ENCODE measurements around the gene ENDOG. TPM values are rescaled to one million over a fixed set of nuclear protein-coding genes. Genes with fewer than 3 reads are reported as not detected.

The ENDOG gene
- total and polyA plus RNA-seq, 2 experiments from 2014 or later = 21.4 to 26.7 TPM

DNA sequence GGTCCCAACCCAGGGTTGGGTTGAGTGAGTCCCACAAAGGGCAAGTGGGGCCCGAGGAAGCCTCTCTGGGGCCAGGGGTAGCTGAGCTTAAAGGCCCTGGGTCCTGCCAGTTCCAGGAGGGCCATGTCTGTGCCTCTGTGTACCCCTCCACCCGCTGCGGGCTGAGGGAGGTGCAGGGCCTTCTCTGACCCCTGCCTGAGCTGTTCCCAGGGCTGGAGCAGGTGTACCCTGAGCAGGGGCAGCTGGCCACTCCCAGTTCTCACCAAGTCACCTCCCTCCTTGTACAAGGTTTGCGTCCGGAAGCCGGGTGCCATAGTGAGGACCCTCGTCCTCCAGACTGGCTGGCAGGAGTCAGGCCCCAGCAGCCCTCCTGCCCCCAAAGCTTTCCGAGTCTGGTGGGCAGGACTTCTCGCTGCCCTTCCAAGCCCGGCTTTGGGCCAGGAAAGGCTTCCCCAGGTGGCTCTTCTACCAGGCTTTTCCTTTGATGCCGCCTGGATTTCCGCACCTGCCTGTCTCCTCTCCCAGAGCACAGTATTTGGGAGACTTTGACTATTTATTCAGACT, 9.2 kb upstream of the ENDOG start:
- DNase-seq = no peak
- H3K27ac ChIP-seq = no peak overlapping the region
- no peaks in the 10 kb centered on the region for H4K20me1 ChIP-seq (ENCODE audit: insufficient read depth)
- H3K4me1 ChIP-seq (ENCODE audit: insufficient read depth) = no peaks in the 10 kb centered on the region
- no peak overlapping the region for H3K4me3 ChIP-seq
- H3K79me2 ChIP-seq (ENCODE audit: insufficient read depth) = no peaks in the 10 kb centered on the region
- H3K4me2 ChIP-seq (ENCODE audit: unreplicated experiment) = no peak overlapping the region
- no peaks in the 10 kb centered on the region for H3K9me2 ChIP-seq (ENCODE audit: insufficient read depth)
- TF ChIP-seq EZH2phosphoT487 (IDR thresholded peaks at IDR 0.05; ENCODE audit: insufficient read depth, low read depth) (no peak), EZH2 (IDR thresholded peaks at IDR 0.05; ENCODE audit: insufficient read depth, poor library complexity, severe bottlenecking) (no peak)
- H3K36me3 ChIP-seq (ENCODE audit: low read depth) = peaks cover 4% of the 10 kb centered on the region; the same call in 1 of the 2 replicates
- no peak overlapping the region for H2AFZ ChIP-seq
- 94 to 98% methylated on average over 9 to 12 of the region's 12 CpGs for WGBS, 2 experiments (ENCODE audit: low coverage in 1 of 2, low lambda C conversion rate in 2 of 2, missing lambda C conversion rate in 2 of 2)
- no peak overlapping the region for H3K9ac ChIP-seq
- H3F3A ChIP-seq (ENCODE audit: insufficient read depth) = no peaks in the 10 kb centered on the region
- H3K9me3 ChIP-seq (ENCODE audit: low read depth) = no peaks in the 10 kb centered on the region
- in situ Hi-C loops (cut with MboI) = no loop called here
- no peaks in the 10 kb centered on the region for H3K27me3 ChIP-seq (replicated peaks; ENCODE audit: insufficient read depth)

DNA sequence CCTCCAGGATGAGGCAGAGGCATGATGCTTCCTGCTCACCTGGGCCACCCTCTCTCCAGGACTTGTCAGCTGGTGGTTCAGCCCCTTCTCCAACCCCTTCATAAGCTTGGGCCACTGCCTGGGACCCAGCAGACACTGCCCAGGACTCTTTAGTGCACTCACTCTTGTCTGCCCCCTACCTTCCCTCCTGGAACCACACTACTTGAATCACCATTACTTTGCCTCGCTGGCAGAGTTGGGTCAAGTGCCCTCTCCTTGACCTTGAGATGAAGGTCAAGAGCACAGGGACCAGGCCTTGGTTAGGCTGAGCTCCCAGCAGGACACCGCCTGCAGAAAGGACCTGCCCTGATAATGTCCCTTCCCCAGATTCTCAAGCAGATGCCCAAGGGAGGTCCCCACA, 8.5 kb upstream of the ENDOG start:
- no peak for TF ChIP-seq EZH2phosphoT487 (IDR thresholded peaks at IDR 0.05; ENCODE audit: insufficient read depth, low read depth)
- TF ChIP-seq EZH2 (IDR thresholded peaks at IDR 0.05; ENCODE audit: insufficient read depth, poor library complexity, severe bottlenecking) = no peak
- Histone ChIP-seq H2AFZ (no peak overlapping the region), H3K79me2 (ENCODE audit: insufficient read depth) (no peaks in the 10 kb centered on the region), H3K4me1 (ENCODE audit: insufficient read depth) (no peaks in the 10 kb centered on the region), H3K9ac (no peak overlapping the region), H3F3A (ENCODE audit: insufficient read depth) (no peaks in the 10 kb centered on the region), H3K4me3 (no peak overlapping the region), H3K9me2 (ENCODE audit: insufficient read depth) (no peaks in the 10 kb centered on the region), H3K27ac (no peak overlapping the region), H3K27me3 (replicated peaks; ENCODE audit: insufficient read depth) (no peaks in the 10 kb centered on the region), H3K36me3 (ENCODE audit: low read depth) (0 out of 2 replicates have a peak, but pooled peaks cover 4% of the 10 kb centered on the region), H3K9me3 (ENCODE audit: low read depth) (no peaks in the 10 kb centered on the region), H3K4me2 (ENCODE audit: unreplicated experiment) (no peak overlapping the region), H4K20me1 (ENCODE audit: insufficient read depth) (no peaks in the 10 kb centered on the region)
- WGBS, 2 experiments (ENCODE audit: low coverage in 1 of 2, low lambda C conversion rate in 2 of 2, missing lambda C conversion rate in 2 of 2) = 69 to 88% methylated on average over 2 of the region's 2 CpGs
- DNase-seq = no peak
- in situ Hi-C loops (cut with MboI) = no loop called here

GRCh38 chr9:128810873-128811272, 7.4 kb upstream of the ENDOG start:
- no peaks in the 10 kb centered on the region for H3F3A ChIP-seq (ENCODE audit: insufficient read depth)
- no peaks in the 10 kb centered on the region for H3K79me2 ChIP-seq (ENCODE audit: insufficient read depth)
- H3K4me1 ChIP-seq (ENCODE audit: insufficient read depth) = no peaks in the 10 kb centered on the region
- no peak for TF ChIP-seq EZH2phosphoT487 (IDR thresholded peaks at IDR 0.05; ENCODE audit: insufficient read depth, low read depth)
- DNase-seq = no peak
- H3K4me3 ChIP-seq = no peak overlapping the region
- H3K9ac ChIP-seq = no peak overlapping the region
- in situ Hi-C loops (cut with MboI) = no loop called here
- no peak overlapping the region for H2AFZ ChIP-seq
- no peak overlapping the region for H3K4me2 ChIP-seq (ENCODE audit: unreplicated experiment)
- 69 to 72% methylated on average over 5 of the region's 5 CpGs for WGBS, 2 experiments (ENCODE audit: low coverage in 1 of 2, low lambda C conversion rate in 2 of 2, missing lambda C conversion rate in 2 of 2)
- H3K9me3 ChIP-seq (ENCODE audit: low read depth) = no peaks in the 10 kb centered on the region
- H3K27me3 ChIP-seq (replicated peaks; ENCODE audit: insufficient read depth) = no peaks in the 10 kb centered on the region
- no peaks in the 10 kb centered on the region for H3K9me2 ChIP-seq (ENCODE audit: insufficient read depth)
- H4K20me1 ChIP-seq (ENCODE audit: insufficient read depth) = no peaks in the 10 kb centered on the region
- no peak overlapping the region for H3K27ac ChIP-seq
- H3K36me3 ChIP-seq (ENCODE audit: low read depth) = 0 out of 2 replicates have a peak, but pooled peaks cover 4% of the 10 kb centered on the region

- Histone ChIP-seq H3K27ac (no peak overlapping the region), H3K9ac (peak overlapping the region; percentile 66), H3K9me2 (ENCODE audit: insufficient read depth) (no peaks in the 10 kb centered on the region), H3K36me3 (ENCODE audit: low read depth) (no peaks in the 10 kb centered on the region), H3K4me2 (ENCODE audit: unreplicated experiment) (peak overlapping the region; percentile 80), H3K4me3 (peak overlapping the region; percentile 80), H3K9me3 (ENCODE audit: low read depth) (no peaks in the 10 kb centered on the region), H2AFZ (peak overlapping the region; percentile 45), H3K79me2 (ENCODE audit: insufficient read depth) (no peaks in the 10 kb centered on the region), H3K4me1 (ENCODE audit: insufficient read depth) (peaks cover 3% of the 10 kb centered on the region; the same call in 1 of the 2 replicates), H3K27me3 (replicated peaks; ENCODE audit: insufficient read depth) (no peaks in the 10 kb centered on the region), H3F3A (ENCODE audit: insufficient read depth) (no peaks in the 10 kb centered on the region), H4K20me1 (ENCODE audit: insufficient read depth) (no peaks in the 10 kb centered on the region)
- in situ Hi-C loops (cut with MboI) = no loop called here
- WGBS, 2 experiments (ENCODE audit: low coverage in 1 of 2, low lambda C conversion rate in 2 of 2, missing lambda C conversion rate in 2 of 2) = 1% methylated on average over 23 to 79 of the region's 90 CpGs
- peak; percentile 57 for DNase-seq
- TF ChIP-seq EZH2 (IDR thresholded peaks at IDR 0.05; ENCODE audit: insufficient read depth, poor library complexity, severe bottlenecking) (no peak), EZH2phosphoT487 (IDR thresholded peaks at IDR 0.05; ENCODE audit: insufficient read depth, low read depth) (no peak)
Observed at GRCh38 chr9:128818839-128819715, 777 bp downstream of the ENDOG start.

Data from GM23248 (cell line).